GM21576 (cell line): ENCODE results near the gene SMIM44.

ENCODE experiments used
- ATAC-seq: cut with Tn5 transposase; IDR thresholded peaks from one replicate; pipeline ENCODE4 v1.9.1; 2021; ENCODE audit warnings: mild to moderate bottlenecking, moderate library complexity; ENCODE audit not compliant: unreplicated experiment

The SMIM44 gene

DNA sequence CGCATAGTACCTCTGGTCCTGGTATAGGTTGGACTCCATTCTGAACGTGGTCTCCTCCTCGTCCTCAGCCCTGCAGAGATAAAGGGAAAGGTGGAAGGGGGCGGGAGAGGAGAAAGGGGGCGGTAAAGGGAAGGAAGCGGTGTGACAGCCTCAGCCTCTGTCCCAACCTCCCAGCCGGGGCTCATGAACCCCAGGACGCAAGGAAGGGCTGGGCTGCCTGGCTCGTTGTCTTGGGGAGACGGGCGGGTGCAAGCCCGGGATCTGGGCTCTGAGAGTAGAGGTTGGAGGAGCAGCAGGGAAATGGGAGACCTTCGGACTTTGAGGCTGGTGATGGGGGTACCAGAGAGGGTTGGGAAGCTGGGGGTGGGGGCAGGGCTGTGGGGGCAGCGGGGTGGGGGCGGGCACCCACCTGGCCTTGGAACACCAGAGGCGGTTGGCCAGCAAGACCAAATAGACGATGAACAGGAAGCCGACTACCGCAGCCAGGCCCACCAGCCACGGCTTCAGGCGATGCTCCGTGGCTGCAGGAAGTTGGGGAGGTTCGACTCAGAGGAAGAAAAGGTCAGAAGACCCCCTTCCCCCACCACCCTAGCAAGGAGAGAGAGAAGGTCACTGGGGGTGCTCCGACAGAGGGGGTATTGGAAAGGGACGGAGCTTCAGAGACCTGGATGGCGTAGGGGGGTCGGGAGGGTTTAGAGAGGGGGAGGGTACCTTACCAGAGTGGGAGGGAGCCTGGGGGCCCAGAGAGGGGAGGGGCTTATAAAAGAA is 4.6 kb downstream of the SMIM44 start:
- ATAC-seq = no peak

DNA sequence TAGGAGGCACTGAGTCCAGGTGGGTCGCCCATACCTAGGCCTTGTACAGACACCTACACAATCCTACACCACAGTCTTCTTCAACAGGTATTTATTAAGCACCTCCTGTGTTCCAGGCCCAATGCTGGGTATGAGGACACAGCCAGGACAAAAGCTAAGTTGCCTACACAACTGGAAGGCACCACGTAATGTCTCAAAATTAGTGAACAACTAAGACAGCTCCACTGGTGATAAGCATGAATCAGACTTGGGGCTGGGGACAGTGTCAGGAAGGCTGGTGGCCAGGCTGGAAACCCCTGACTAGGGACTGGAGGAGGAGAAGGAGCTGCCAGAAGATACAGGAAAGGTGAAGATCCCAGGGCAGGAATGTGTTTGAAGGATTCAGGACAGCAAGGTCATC is 5.3 kb downstream of the SMIM44 start:
- no peak for ATAC-seq

DNA sequence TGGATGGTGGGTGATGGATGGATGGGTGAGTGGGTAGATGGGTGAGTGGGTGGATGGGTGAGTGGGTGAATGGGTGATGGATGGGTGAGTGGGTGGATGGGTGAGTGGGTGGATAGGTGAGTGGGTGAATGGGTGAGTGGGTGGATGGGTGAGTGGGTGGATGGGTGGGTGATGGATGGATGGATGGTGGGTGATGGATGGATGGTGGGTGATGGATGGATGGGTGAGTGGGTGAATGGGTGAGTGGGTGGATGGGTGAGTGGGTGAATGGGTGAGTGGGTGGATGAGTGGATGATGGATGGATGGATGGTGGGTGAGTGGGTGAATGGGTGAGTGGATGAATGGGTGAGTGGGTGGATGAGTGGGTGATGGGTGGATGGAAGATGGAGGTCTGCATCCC is 5.7 kb downstream of the SMIM44 start:
- no peak for ATAC-seq

DNA sequence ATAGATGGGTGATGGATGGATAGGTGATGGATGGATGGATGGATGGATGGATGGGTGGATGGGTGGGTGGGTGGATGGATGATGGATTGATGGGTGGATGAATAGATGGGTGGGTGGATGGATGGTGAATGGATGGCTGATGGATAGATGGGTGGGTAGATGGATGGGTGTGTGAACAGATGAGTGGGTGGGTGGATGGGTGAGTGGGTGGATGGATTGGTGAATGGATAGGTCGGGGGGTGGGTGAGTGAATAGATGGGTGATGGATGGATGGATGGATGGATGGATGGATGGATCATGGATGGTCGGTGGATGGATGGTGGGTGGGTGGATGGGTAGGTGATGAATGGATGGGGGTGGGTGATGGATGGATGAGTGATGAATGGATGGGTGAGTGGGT is 6.4 kb downstream of the SMIM44 start:
- ATAC-seq = no peak

DNA sequence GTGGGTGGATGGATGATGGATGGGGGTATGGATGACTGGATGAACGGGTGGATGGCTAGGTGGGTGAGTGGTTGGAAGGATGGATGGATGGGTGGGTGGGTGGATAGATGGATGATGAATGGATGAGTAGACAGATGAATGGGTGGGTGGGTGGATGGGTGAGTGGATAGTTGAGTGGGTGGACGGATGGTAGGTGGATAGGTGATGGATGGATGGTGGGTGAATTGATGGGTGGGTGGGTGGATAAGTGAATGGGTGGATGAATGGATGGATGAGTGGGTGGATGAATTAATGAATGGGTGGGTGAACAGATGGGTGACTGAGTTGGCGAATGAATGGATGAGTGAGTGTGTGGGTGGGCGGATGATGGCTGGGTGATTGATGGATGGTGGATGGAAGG is 7.8 kb downstream of the SMIM44 start:
- no peak for ATAC-seq

DNA sequence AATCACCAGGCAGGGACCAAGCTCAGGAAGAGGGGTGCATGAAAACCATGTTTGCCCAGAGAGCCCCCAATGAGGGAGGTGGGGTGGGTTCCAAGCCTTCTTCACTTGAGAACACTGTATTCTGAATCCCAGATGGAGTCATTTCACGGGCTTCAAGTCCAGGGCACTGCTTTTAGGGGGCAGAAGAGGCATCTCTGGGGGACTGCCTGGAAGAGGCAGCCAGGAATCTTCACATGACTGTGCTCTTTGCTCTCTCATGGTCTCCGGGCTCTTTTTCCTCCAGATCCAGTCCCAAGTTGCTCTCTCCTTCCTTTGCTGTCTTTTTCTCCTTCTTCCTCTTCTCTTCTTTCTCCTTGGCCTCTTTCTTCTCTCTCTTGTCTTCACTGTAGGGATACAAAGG is 8.6 kb downstream of the SMIM44 start:
- no peak for ATAC-seq

DNA sequence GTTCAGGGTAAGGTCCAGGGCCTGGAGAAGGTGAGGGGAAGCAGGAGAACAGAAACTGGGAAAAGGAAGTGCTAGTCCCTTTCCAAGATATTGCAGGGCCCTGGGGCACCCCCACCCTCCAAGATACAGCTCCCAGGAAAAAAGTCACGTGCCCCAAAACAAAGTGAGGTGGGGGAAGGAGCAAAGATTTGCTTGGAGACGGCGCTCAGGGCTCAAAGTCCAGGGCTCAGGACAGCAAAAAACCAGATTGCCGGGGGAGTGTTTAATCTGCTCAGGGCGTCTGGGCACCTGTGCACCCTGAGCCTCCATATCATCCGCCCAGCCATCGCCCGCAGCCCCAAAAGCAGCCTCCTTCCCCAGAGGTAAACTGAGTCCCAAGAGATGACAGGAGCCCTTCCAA is 9.2 kb downstream of the SMIM44 start:
- ATAC-seq = no peak

DNA sequence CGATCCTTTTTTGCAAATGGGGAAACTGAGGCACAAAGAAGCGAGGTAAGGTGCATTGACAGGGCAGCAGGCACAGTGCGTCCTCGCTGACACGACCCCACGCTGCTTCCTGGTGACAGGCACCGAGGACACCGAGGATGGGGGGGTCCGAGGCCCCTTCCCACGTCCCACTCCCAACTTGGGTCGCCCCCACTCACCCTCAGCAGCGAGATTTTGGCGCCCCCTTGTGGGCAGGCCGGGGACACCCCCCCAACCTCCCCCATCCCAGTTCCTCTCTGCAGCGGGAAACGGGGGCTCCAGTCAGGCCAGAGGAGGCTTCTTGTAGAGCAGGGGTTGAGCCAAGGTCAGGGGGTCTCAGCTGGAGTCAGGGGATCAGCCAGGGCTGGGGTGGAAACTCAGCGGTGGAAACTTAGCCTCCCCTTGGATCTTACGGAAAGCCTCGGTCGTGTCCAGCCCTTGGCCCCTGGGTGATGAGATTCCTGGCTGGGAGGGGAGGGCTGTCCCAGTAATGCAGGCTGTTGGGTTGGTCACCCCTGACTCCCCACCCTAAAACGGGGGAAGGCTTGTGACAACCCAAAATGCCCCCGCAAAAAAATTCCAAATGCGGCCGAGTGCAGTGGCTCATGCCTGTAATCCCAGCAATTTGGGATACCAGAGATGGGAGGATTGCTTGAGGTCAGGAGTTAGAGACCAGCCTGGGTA is 11.1 kb downstream of the SMIM44 start:
- no peak for ATAC-seq

DNA sequence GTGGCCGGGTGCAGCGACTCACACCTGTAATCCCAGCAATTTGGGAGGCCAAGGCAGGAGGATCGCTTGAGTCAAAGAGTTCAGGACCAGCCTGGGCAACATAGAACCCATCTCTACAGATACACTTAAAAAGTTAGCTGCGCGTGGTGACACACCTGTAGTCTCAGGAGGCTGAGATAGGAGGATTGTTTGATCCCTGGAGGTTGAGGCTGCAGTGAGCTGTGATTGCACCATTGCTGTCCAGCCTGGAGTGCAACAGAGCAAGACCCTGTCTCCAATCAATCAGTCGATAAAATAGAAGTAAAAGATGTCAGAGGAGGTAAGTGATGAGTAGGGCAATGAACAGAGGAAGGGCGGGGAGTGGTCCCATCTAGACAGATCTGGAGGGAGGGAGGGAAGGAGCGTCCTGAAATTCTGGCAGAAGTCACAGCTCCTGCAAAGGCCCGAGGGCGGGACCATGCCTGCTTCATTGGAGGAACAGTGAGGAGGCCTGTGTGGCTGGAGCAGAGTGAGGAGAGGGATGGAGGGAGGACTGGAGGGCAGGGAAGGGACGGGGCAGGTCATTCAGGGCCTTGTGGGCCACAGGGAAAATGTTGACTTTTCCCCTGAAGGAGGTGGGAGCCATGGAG is 12.6 kb downstream of the SMIM44 start:
- ATAC-seq = no peak

DNA sequence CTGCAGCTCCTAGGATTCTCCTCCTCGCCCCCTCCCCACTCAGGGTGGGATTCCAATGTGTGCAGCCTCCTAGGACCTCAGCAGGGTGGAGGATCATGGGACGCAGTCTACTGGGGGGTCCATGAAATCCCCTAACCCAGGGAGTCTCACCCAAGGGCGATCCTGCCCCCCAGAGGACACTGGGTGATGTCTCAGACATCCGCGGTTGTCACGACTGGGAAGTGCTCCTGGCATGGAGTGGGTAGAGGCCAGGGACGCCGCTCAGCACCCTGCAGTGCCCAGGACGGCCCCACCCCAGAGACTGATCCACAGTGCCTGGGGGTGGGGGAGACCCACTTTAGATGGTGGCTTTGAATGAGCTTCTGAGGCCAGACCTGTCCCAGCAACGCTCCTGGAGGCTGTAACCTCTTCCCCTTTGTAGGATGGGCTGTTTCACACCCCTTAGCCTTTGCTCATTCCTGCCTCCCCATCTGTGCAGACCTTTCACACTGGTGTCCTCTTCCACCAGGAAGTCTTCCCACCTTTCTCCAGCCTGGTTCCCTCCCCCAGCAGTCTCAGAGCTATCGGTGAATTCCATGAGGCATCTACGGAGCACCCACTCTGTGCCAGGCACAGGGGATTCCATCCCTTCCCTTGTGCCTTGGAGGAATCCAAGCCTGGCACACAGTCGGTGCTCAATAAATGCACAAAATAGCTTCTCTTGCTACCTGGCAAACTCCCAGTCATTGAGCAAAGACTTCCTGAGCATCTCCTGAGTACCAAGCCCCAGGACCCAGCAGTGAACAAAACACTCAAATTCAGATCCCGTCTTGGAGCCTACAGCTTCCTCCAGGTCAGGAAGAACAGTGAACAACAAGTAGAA is 13.4 kb downstream of the SMIM44 start:
- no peak for ATAC-seq

DNA sequence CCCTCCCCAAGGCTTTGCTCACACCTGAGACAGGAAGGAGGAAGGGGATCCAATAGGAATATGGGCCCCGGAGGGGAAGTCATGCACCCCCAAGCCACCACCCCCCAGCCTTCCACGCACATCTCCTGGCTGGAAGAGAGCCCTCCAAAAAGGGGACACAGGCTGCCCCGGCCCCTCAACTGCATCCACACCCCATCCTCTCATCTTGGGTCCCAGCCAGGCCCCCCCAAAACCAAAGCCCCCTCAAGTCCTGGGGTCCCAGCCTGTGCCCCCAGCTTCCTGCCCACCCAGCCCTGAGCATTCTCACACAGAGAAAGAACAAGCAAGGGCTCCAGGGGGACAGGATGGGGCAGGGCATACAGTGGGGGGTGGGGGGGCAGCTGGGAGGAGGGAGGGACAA is 15.0 kb downstream of the SMIM44 start:
- no peak for ATAC-seq

DNA sequence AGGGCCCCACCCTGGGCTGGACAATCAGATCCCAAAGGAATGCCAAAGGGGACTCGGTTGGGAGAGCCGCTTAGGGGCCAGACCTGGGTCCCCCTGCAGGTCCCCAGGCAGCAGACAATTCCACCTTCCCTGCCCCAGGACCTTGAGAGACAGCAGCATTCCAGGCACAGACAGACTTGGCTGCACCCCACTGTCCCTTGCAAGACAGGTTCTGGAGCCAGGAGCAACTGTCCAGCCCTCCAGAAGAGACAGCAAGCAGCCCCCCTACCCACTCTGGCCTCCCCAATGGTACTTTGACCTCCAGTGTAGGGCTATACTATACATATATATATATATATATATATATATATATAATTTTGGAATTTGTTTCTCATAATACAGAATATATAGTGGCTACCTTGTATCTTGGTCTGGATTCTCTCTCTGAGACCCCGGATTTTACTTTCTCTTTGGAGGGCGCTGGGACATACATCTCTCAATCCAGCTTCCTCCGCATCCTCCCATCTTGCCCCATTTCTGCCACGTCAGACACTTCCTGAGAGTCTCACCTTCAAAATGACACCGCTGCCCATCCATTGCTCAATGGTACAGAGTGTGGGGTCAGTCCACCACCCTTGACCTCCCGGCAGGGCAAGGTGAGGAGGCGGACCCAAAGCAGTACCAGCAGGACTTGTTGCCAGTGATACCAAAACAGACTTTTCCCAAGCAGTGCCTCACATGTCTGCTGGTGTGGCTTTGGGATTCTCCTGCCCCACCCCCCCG is 15.6 kb downstream of the SMIM44 start:
- no peak for ATAC-seq

DNA sequence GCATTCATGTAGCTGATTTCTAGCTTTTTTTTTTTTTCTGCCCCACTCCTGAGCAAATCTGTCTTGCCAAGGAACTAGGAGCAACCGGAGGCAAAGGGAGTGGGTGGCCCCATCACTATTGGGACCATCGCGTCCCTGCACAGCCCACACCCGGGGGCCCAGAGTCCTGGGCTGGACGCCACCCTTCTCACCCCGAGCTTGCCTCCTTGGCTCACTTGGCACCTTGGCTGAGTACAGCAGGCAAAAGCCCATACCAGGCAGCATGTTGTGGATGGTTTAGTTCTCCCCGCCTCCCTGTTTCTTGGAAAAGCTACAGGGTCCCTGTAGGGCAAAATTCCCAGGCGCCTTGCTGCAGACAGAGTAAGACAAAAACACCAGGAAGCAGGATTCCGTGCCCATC is 16.6 kb downstream of the SMIM44 start:
- no peak for ATAC-seq

DNA sequence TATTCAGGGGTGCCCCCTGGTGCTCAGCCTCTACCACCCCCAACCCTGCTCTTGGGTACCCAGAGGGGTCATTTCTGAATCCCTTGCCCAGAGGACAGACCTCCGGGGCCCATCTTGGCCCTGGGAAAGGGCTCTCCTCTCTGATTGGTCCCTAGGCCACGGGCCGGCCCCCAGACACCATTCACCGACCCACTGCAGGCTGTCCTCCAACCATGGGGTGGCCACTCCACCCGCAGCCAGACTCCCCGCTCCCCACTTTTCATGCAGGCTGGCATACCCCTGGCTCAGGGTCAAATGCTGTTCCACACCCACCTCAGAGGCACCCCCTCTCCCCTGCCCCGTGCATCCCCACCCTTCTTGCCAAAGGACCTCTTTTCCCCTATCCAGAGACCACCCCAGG is 17.7 kb downstream of the SMIM44 start:
- ATAC-seq = no peak

DNA sequence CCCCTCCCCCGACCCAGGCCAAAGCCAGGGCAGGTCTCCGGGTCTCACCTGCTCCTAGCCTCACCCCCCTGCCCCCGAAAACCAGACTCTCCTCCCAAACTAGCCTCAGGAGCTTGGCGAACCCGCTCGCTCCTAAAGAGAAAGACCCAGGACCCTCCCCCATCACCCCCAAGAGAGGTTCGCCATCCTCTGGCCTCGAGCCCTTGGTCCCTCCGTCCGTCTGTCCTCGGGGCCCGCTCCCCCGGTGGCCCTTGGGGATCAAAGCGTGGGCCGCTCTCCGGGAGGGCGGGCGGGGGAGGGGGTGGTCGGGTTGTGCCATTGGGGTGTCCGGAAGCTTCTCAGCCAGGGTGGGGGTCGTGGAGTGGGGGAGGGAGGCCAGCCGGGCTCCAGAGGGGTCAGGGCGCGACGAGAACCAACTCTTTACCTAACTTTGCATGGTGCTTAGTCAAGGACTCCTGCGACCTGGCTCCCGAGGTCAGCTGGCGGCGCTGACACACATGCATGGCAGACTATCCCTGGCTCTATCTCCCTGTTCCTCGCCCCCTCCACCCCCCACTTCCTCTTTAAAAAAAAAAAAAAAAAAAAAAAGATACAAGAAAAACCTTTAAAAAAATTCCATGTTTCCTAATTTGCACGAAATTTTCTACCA is 18.5 kb downstream of the SMIM44 start:
- ATAC-seq = no peak

DNA sequence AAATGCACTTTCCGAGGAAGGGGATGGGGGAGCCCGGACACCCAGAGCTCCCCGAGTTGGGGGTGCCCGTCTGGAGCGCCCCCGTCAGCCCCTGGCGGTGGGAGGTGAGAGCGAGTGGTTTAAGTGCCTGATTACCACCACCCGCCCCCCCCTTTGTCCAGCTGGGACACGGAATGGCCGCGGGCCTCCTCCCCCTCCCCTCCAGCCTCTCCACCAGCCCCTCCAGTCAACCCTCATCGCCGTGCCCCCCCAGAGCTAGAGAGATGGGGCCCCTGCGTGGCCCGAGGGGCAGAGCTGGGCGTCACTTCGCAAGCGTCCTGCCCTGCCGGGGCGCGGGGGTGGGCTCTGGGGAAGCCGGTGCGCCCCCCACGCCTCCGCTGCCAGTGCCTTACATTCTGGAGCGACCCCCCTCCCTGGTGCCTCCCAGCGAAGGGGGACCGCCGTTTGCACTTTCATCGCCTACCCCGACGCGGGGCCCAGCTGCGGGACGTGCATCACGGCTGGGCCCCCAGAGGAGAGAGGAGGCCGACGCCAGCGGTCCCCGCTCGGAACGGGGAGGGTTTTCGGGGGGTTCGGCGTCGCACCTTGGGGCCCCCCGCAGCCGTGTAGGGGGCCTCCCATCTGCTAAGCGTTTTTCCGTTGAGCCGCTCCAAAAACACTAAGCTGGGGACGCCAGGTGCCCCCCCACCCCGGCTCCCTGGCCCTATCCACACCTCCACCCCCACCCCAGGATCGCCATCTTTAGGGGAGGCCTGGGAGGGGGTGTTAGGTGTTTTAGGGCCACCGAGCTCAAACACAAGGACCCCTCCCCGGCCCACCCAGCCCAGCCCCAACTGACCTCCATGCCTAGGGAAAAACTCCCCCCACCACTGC is 19.3 kb downstream of the SMIM44 start:
- no peak for ATAC-seq

DNA sequence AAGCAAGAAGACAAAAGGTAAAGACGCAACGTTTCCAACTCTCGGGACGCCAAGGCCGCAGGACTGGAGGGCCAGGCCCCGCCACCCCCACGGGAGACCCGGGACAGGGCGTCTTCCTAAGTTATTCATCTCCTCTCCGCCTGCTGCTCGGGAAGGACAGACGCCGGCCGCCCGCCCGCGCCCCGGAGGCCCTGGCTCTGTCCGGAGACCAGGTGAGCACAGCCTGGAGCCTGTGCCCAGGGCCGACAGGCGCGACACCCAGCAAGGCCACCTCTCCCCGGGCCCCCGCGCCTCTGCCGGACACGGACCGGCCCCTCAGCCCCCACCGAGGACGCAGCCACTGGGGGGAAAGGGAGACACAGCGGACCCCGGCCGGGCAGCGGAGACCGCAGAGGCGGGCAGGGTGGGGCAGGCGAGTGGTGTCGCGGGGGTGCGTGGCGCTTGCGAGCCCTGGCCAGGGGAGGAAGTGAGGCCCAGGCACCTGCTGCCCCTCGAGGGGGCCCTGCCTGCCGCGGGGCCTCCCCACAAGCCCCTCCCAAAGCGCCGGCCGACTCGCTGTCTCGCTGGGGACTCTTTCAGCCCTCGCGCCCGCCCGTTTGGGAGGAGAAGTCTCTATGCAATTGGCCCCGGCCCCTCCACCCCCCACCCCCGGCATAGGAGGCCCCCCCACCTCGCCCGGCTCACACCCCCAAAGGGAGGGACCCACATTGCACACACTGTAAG is 20.1 kb downstream of the SMIM44 start:
- ATAC-seq = no peak

DNA sequence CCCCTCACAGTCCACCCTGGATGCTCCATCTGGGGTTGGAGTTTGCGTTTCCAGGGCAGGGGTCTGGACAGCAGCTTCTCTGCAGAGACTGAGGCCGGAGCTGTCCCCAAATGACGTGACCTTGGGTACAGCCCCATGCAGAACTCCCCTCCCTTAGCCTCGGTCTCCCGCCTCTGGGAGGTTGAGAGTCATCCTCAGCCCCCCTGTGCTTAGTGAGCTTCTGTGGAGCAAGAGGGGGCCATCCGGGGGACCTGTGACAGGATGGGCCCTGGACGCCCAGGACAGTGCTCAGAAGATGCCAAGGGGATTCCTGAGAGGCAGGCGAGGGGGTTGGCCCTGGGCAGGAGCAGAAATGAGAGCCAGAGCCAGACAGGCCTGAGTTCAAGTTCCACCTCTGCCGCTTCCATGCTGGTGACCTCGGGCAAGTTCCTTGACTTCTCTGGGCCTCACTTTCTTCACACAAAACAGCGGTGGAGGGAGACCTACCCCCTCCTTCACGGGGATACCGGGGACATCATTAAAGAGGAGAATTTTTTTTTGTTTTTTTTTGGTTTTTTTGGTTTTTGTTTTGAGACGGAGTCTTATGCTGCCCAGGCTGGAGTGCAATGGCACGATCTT is 23.2 kb downstream of the SMIM44 start:
- no peak for ATAC-seq
